ENCODE data around the gene EIF4E3.

DNA sequence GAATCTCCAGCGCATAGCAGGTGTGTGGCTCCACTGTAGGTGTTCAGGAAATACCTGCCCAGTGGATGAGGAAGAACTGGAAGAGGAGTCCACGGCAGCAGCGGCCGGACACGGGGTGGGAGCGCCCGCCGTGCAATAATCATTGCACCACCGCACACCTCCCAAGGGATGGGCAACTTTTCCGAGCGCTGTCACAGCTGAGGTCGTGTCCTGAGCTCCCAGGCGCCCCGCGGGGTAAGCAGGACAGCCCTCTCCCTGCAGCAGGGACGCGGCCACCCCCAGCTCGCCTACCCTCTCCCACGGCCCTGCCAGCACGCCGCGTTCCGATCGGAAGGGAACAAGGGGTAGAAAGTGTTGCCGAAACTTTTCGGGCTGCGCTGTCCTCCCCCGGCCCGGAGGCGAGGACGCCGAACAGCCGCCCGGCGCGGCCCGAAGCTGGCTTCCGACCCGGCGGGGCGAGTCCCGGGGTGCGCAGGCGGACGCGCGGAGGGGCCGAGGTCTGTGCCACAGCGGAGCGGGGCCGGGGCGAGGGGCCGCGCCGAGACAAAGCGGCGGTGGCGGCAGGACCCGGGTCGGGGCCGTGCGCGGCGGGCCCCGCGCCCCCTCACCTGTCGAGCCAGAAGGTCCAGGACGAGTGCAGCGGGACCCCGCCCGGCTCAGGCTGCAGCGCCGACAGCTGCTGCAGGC, 475 bp downstream of the EIF4E3 start:
- TF ChIP-seq POLR2A (IDR thresholded peaks at IDR 0.05; ENCODE audit: low read depth, low read length): no peak
- TF ChIP-seq POLR2AphosphoS5 (IDR thresholded peaks at IDR 0.05; ENCODE audit: low read depth, low read length): no peak
- no peak for TF ChIP-seq SPI1 (IDR thresholded peaks at IDR 0.05; ENCODE audit: low read depth, low read length)
- TF ChIP-seq TAF1 (IDR thresholded peaks at IDR 0.05; ENCODE audit: low read depth, low read length): no peak
- no peak for TF ChIP-seq PAX5 (IDR thresholded peaks at IDR 0.05; ENCODE audit: insufficient read depth, low read length, severe bottlenecking)

All from GM12891 (cell line).